ENCODE results near the gene ARHGEF17. TPM values are rescaled to one million over a fixed set of nuclear protein-coding genes. Genes with fewer than 3 reads are reported as not detected.

ARHGEF17 gene
- total RNA-seq, 1 donor from 2014 or later, result 56.5 TPM

- H3K4me3 ChIP-seq, result no peak overlapping the region
- no peak for DNase-seq
- no peaks in the 10 kb centered on the region for H3K36me3 ChIP-seq
- peaks cover 22% of the 10 kb centered on the region for H3K27me3 ChIP-seq (ENCODE audit: low read depth)
- ATAC-seq, result no peak
- H3K27ac ChIP-seq, result no peak overlapping the region
- peaks cover 28% of the 10 kb centered on the region for H3K4me1 ChIP-seq
- intact Hi-C loops (cut with DNase I), result no loop called here
- no peak for TF ChIP-seq CTCF (IDR thresholded peaks at IDR 0.05)
- no peaks in the 10 kb centered on the region for H3K9me3 ChIP-seq
Observed at GRCh38 chr11:73267906-73268540, 40.1 kb upstream of the ARHGEF17 start.

- H3K4me1 ChIP-seq, result peaks cover 28% of the 10 kb centered on the region
- DNase-seq, result no peak
- no peak for ATAC-seq
- H3K36me3 ChIP-seq, result no peaks in the 10 kb centered on the region
- H3K4me3 ChIP-seq, result no peak overlapping the region
- intact Hi-C loops (cut with DNase I), result no loop called here
- H3K27ac ChIP-seq, result no peak overlapping the region
- peaks cover 21% of the 10 kb centered on the region for H3K27me3 ChIP-seq (ENCODE audit: low read depth)
- H3K9me3 ChIP-seq, result no peaks in the 10 kb centered on the region
- TF ChIP-seq CTCF (IDR thresholded peaks at IDR 0.05), result no peak
Observed at GRCh38 chr11:73268671-73269271, 39.3 kb upstream of the ARHGEF17 start.

- no peak overlapping the region for H3K4me3 ChIP-seq
- H3K27me3 ChIP-seq (ENCODE audit: low read depth), result peaks cover 13% of the 10 kb centered on the region
- H3K36me3 ChIP-seq, result no peaks in the 10 kb centered on the region
- no peak for TF ChIP-seq CTCF (IDR thresholded peaks at IDR 0.05)
- peak; percentile 57 to 59 for ATAC-seq
- intact Hi-C loops (cut with DNase I), result no loop called here
- no peak overlapping the region for H3K27ac ChIP-seq
- peaks cover 23% of the 10 kb centered on the region for H3K4me1 ChIP-seq
- peak; percentile 59 for DNase-seq
- H3K9me3 ChIP-seq, result no peaks in the 10 kb centered on the region
Observed at GRCh38 chr11:73269459-73270015, 38.5 kb upstream of the ARHGEF17 start.

- ATAC-seq, result peak; percentile 12 to 35
- no peak overlapping the region for H3K27ac ChIP-seq
Observed at GRCh38 chr11:73270016-73270854, 37.8 kb upstream of the ARHGEF17 start.

More at GRCh38 chr11:73270016-73270854, 37.8 kb upstream of the ARHGEF17 start:
- TF ChIP-seq CTCF (IDR thresholded peaks at IDR 0.05), result no peak
- Histone ChIP-seq H3K36me3 (no peaks in the 10 kb centered on the region), H3K4me3 (no peak overlapping the region), H3K4me1 (peaks cover 22% of the 10 kb centered on the region), H3K9me3 (no peaks in the 10 kb centered on the region), H3K27me3 (ENCODE audit: low read depth) (peaks cover 6% of the 10 kb centered on the region)
- intact Hi-C loops (cut with DNase I), result no loop called here
- DNase-seq, result no peak
